ENCODE measurements around the gene CCDC3. TPM values are rescaled to one million over a fixed set of nuclear protein-coding genes. Genes with fewer than 3 reads are reported as not detected.

Gene CCDC3
- total RNA-seq, 1 donor from 2014 or later = under 0.01 TPM

Other genes starting within 250 kb of the CCDC3 start
- 129 and 133 TPM in 2 replicates for gene OPTN, start 98.5 kb upstream of the CCDC3 start, total RNA-seq
- 0.55 and 6.8 TPM in 2 replicates for gene MCM10, start 159.8 kb upstream of the CCDC3 start, total RNA-seq
- gene UCMA, start 232.7 kb upstream of the CCDC3 start, total RNA-seq = not detected in 2 replicates